Suprapubic skin (tissue), 4 donors: ENCODE results near the gene KLRC1. TPM values are rescaled to one million over a fixed set of nuclear protein-coding genes. Genes with fewer than 3 reads are reported as not detected.
"Not testable (repeated sequence)": the region's sequence is repeated elsewhere in the genome, so short reads cannot be mapped to it uniquely, and the experiment has no call there.

Experiments
- DNase-seq, 2 donors: peaks; one replicate each; pipeline ENCODE4 v3.0.0-alpha.2; 2019; ENCODE audit warnings: low spot score in 2 of 2
- H3K27ac ChIP-seq: fragments of 200-600 bp; sonication (generic); one replicate; pipeline ENCODE4 v1.5.1; 2019
- H3K27me3 ChIP-seq: fragments of 200-600 bp; sonication (generic); one replicate; pipeline ENCODE4 v1.5.1; 2019
- H3K36me3 ChIP-seq: fragments of 200-600 bp; sonication (generic); one replicate; pipeline ENCODE4 v1.5.1; 2019
- H3K4me1 ChIP-seq: fragments of 200-600 bp; sonication (generic); one replicate; pipeline ENCODE4 v1.5.1; 2019
- H3K4me3 ChIP-seq: fragments of 200-600 bp; sonication (generic); one replicate; pipeline ENCODE4 v1.5.1; 2019; ENCODE audit warnings: mild to moderate bottlenecking
- H3K9me3 ChIP-seq: fragments of 200-600 bp; sonication (generic); one replicate; pipeline ENCODE4 v1.5.1; 2019
- CTCF ChIP-seq, 2 donors: fragments of 200-600 bp in 1 of 2; fragments of 450-650 bp in 1 of 2; sonication (generic) in 1 of 2; IDR thresholded peaks; one replicate each; pipeline ENCODE4 v1.5.1; 2016 to 2019; ENCODE audit warnings: antibody characterized with exemption in 2 of 2, mild to moderate bottlenecking in 1 of 2, moderate library complexity in 1 of 2
- EP300 ChIP-seq: sonication (generic); formaldehyde crosslinking; IDR thresholded peaks from one replicate; pipeline ENCODE4 v1.6.1; 2017; ENCODE audit warnings: antibody characterized with exemption
- POLR2A ChIP-seq, 2 donors: fragments of 450-650 bp; IDR thresholded peaks; one replicate each; pipeline ENCODE4 v1.6.1; 2017; ENCODE audit warnings: antibody characterized with exemption in 2 of 2, mild to moderate bottlenecking in 2 of 2, moderate library complexity in 2 of 2
- POLR2AphosphoS5 ChIP-seq, 3 donors: sonication (generic); formaldehyde crosslinking; IDR thresholded peaks; one replicate each; pipeline ENCODE4 v1.6.1; 2017; ENCODE audit warnings: antibody characterized with exemption in 3 of 3
- WGBS: methylation state at CpG from one replicate; pipeline ENCODE4 v1.1.5; 2018; 5-methylcytosine and 5-hydroxymethylcytosine counted together
- total RNA-seq, 4 donors: library from RNA; depleted of rRNA; stranded (reverse); fragments of >200 nt; gene quantifications; one replicate each; pipeline ENCODE4 v1.1.0, GENCODE V29; 2016

Gene KLRC1
- total RNA-seq, 4 donors from 2014 or later: not detected

DNA sequence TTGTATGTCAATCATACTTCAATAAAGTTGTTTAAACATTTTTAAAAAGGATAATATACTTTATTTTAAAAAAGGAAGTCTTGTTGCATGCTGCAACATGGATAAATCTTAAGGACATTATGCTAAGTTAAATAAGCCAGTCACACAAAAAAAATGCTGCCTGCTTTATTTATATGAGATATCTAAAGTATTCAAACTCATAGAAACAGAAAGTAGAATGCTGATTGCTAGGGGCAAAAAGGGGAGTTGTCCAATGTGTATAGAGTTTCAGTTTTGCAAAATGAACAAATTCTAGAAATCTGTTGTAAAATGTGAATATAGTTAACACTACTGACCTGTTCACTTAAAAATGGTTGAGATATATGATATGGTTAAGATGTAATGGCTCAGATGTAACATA, 52.3 kb downstream of the KLRC1 start:
- DNase-seq: no peak
- H3K9me3 ChIP-seq: no peaks in the 10 kb centered on the region
- H3K27ac ChIP-seq: no peak overlapping the region
- no peaks in the 10 kb centered on the region for H3K27me3 ChIP-seq
- H3K4me1 ChIP-seq: peaks cover 3% of the 10 kb centered on the region
- H3K36me3 ChIP-seq: no peaks in the 10 kb centered on the region
- TF ChIP-seq EP300 (no peak), POLR2A (IDR thresholded peaks at IDR 0.05) (no peak), CTCF (IDR thresholded peaks at IDR 0.05) (no peak), POLR2AphosphoS5 (IDR thresholded peaks at IDR 0.05) (no peak)
- no peak overlapping the region for H3K4me3 ChIP-seq

- WGBS: 88% methylated on average over 2 of the region's 2 CpGs
- no peak for TF ChIP-seq POLR2AphosphoS5 (IDR thresholded peaks at IDR 0.05)
- TF ChIP-seq EP300: no peak
- no peak for TF ChIP-seq POLR2A (IDR thresholded peaks at IDR 0.05)
- TF ChIP-seq CTCF (IDR thresholded peaks at IDR 0.05): no peak
- no peak overlapping the region for H3K4me3 ChIP-seq
- no peak for DNase-seq
- no peaks in the 10 kb centered on the region for H3K36me3 ChIP-seq
- no peaks in the 10 kb centered on the region for H3K27me3 ChIP-seq
- peaks cover 14% of the 10 kb centered on the region for H3K4me1 ChIP-seq
- H3K27ac ChIP-seq: no peak overlapping the region
- no peaks in the 10 kb centered on the region for H3K9me3 ChIP-seq
Measured at GRCh38 chr12:10398168-10398567, 55.0 kb downstream of the KLRC1 start.

DNA sequence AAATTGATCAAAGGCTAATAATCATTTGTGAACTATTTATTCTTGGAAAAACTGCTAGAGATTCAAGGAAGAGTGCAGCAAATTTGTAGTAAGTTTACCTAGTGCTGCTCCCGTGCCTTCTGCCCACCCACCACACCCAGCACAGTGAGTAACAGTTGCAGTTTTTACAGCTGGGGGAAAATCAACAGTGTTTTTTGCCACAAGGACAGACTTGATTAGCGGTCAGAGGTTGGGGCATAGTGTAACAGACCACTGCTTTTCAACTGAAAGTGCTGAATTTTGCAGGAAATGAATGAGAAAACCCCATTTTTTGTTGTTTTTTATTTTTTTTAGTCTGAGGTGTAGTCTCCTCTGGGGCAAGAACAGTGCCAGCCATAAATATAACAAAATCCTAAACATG, 55.9 kb downstream of the KLRC1 start:
- 55% methylated on average over 2 of the region's 2 CpGs for WGBS
- Histone ChIP-seq H3K27me3 (no peaks in the 10 kb centered on the region), H3K9me3 (no peaks in the 10 kb centered on the region), H3K4me1 (peaks cover 14% of the 10 kb centered on the region), H3K4me3 (no peak overlapping the region), H3K27ac (no peak overlapping the region), H3K36me3 (no peaks in the 10 kb centered on the region)
- DNase-seq: no peak
- TF ChIP-seq EP300 (no peak), POLR2A (IDR thresholded peaks at IDR 0.05) (no peak), CTCF (IDR thresholded peaks at IDR 0.05) (no peak), POLR2AphosphoS5 (IDR thresholded peaks at IDR 0.05) (no peak)

DNA sequence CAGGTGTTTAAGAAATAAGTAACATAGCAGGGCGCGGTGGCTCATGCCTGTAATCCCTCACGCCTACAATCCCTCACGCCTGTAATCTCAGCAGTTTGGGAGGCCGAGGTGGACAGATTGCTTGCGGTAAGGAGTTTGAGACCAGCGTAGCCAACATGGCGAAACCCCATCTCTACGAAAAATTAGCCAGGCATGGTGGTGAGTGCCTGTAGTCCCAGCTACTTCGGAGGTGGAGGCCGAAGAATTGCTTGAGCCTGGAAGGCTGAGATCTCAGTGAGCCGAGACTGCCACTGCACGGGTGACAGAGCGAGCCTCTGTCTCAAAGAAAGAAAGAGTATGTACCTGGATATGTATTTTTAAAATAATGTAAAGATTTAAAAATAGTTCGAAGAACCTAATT, 57.0 kb downstream of the KLRC1 start:
- not testable (repeated sequence) for H3K36me3 ChIP-seq, H3K27me3 ChIP-seq, H3K4me3 ChIP-seq, H3K9me3 ChIP-seq, DNase-seq
- H3K4me1 ChIP-seq: peaks cover 14% of the 10 kb centered on the region
- 85% methylated on average over 15 of the region's 15 CpGs for WGBS
- H3K27ac ChIP-seq: peak overlapping the region; percentile 55

Other genes with a start within 250 kb of the KLRC1 start
- gene GABARAPL1, start 240.5 kb downstream of the KLRC1 start, total RNA-seq: 10 to 100 TPM; 48.7 to 94.6 (median 81.1) TPM
- 1 to 10 TPM in 1 of 4 donors, under 1 TPM in 2, not detected in 1; 0.72 to 1.1 (median 0.76) TPM for gene KLRD1, start 145.5 kb downstream of the KLRC1 start, total RNA-seq
- 1 to 10 TPM in 1 of 4 donors, under 1 TPM in 1, not detected in 2; 0.51 to 4.3 TPM for gene KLRK1, start 63.3 kb downstream of the KLRC1 start, total RNA-seq
- gene KLRC4, start 43.6 kb downstream of the KLRC1 start, total RNA-seq: not detected
- gene KLRC3, start 32.8 kb downstream of the KLRC1 start, total RNA-seq: not detected
- under 1 TPM in 1 of 4 donors, not detected in 3; 0.89 TPM for gene KLRC2, start 17.4 kb downstream of the KLRC1 start, total RNA-seq
- gene EIF2S3B, start 52.5 kb upstream of the KLRC1 start, total RNA-seq: 1 to 10 TPM in 2 of 4 donors, under 1 TPM in 2; 0.48 to 1.2 (median 0.95) TPM
- gene MAGOHB, start 160.2 kb upstream of the KLRC1 start, total RNA-seq: 10 to 100 TPM in 2 of 4 donors, 1 to 10 TPM in 2; 6.0 to 27.8 (median 10.3) TPM
- gene STYK1, start 220.7 kb upstream of the KLRC1 start, total RNA-seq: 1 to 10 TPM; 1.0 to 2.3 (median 1.2) TPM